Transverse colon (tissue), 4 donors: Measurements from ENCODE around the gene CHURC1.

Experiments
- POLR2A ChIP-seq: fragments of 450-650 bp; IDR thresholded peaks from one replicate; pipeline ENCODE4 v1.6.1; 2016; ENCODE audit warnings: antibody characterized with exemption, mild to moderate bottlenecking, moderate library complexity
- POLR2AphosphoS5 ChIP-seq, 3 donors: sonication (generic); formaldehyde crosslinking; IDR thresholded peaks; one replicate each; pipeline ENCODE4 v1.6.1; 2016; ENCODE audit warnings: antibody characterized with exemption in 3 of 3
- TF ChIP-seq, protein P1 (sequence below), 5 experiments: fragments of 200-600 bp in 3 of 5; fragments of 450-650 bp in 2 of 5; sonication (generic) in 3 of 5; IDR thresholded peaks; 1 replicate in 2 of 5; 2 replicates in 3 of 5; pipeline ENCODE4 v1.5.1; 2016 to 2017; ENCODE audit warnings: antibody characterized with exemption in 5 of 5, inconsistent platforms in 3 of 5, mild to moderate bottlenecking in 2 of 5, moderate library complexity in 1 of 5

DNA sequence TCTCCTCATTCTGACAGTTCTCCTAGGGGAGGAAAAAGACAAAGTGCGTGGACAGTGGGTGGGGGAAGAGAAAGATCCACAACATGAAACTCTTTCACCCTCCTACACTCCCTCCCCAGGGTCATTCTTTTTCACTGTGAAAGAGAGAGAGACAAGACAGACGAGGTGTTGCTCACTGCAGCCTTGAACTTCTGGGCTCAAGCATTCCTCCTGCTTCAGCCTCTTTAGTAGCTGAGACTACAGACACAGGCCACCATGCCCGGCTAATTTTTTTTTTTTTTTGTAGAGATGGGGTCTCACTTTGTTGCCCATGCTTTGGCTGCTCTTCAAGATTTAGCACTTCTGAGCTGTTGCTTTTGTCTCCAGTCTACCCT, 25.5 kb downstream of the CHURC1 start:
- TF ChIP-seq POLR2A (no peak), POLR2AphosphoS5 (IDR thresholded peaks at IDR 0.05) (no peak)
- TF ChIP-seq, protein P1, sequence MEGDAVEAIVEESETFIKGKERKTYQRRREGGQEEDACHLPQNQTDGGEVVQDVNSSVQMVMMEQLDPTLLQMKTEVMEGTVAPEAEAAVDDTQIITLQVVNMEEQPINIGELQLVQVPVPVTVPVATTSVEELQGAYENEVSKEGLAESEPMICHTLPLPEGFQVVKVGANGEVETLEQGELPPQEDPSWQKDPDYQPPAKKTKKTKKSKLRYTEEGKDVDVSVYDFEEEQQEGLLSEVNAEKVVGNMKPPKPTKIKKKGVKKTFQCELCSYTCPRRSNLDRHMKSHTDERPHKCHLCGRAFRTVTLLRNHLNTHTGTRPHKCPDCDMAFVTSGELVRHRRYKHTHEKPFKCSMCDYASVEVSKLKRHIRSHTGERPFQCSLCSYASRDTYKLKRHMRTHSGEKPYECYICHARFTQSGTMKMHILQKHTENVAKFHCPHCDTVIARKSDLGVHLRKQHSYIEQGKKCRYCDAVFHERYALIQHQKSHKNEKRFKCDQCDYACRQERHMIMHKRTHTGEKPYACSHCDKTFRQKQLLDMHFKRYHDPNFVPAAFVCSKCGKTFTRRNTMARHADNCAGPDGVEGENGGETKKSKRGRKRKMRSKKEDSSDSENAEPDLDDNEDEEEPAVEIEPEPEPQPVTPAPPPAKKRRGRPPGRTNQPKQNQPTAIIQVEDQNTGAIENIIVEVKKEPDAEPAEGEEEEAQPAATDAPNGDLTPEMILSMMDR (IDR thresholded peaks at IDR 0.05): no peak
